SK-N-MC (cell line): ENCODE data around the gene CARMIL1.

ENCODE experiments used
- DNase-seq: peaks from one replicate; pipeline ENCODE4 v3.0.0-alpha.2; 2011; ENCODE audit warnings: low read depth, low spot score
- H3K27ac ChIP-seq: fragments of 200-600 bp; sonication (generic); 2 replicates; pipeline ENCODE4 v1.5.1; 2016; ENCODE audit warnings: mixed run types
- H3K36me3 ChIP-seq: fragments of 200-600 bp; sonication (generic); 2 replicates; pipeline ENCODE4 v1.6.1; 2017; ENCODE audit warnings: antibody characterized with exemption, low read length, mixed read lengths; ENCODE audit not compliant: insufficient read depth
- H3K4me3 ChIP-seq: fragments of 200-600 bp; sonication (generic); 2 replicates; pipeline ENCODE4 v1.5.1; 2016
- H3K9ac ChIP-seq: fragments of 200-600 bp; sonication (generic); 2 replicates; pipeline ENCODE4 v1.8.0; 2017; ENCODE audit warnings: mixed run types, mixed read lengths; ENCODE audit not compliant: insufficient read length
- H3K9me3 ChIP-seq: fragments of 200-600 bp; sonication (generic); 2 replicates; pipeline ENCODE4 v1.6.1; 2017; ENCODE audit warnings: low read depth, mild to moderate bottlenecking, antibody characterized with exemption, low read length, moderate library complexity, mixed read lengths
- EZH2 ChIP-seq: fragments of 200-600 bp; sonication (generic); IDR thresholded peaks from one replicate; pipeline ENCODE4 v1.6.1; 2017; ENCODE audit warnings: antibody characterized with exemption
- FOXP2 ChIP-seq: optimal IDR thresholded peaks from 2 replicates; pipeline ENCODE3; 2011; ENCODE audit warnings: mild to moderate bottlenecking, moderate library complexity; ENCODE audit not compliant: insufficient read depth; ENCODE audit errors: extremely low read length, control extremely low read depth
- POLR2AphosphoS5 ChIP-seq: IDR thresholded peaks from 2 replicates; pipeline ENCODE4 v1.6.1; 2012; ENCODE audit warnings: mild to moderate bottlenecking, low read depth, low read length, borderline replicate concordance

Gene CARMIL1

DNA sequence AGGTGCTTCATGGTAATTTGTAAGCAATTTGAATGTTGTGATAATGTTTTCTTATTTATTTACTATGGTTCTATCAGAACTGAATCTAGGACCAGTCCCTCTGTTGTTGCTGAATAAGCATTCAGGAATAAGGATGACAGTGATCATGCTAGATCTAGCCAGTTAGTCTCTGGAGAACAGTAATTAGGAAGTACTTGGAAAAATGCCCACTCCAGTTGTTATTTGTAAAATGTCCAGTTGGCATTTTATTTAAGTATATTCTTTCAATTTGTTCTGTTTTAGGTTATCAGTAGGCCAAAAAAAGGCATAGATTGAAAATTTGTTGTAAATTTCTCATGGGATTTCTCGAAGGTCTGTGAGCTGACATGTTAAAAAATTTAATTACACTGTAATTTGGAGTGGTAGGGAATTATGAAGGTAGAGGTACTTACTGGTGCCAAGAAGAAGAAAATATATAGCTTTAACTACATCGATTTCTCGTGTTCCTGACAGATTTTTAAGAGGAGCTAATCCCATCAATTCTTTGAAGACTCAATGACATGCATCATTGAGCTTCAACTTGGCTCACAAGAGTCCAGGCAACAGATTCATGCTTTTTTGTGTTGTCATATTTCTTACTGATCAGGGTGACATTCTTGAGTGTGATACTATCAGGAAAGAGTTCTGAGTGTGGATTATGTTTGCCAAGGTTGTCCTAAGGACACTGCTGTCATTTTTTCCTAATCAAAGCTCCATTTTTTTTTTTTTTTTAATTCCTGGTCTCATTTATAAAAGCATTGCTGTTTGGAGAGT lies 177.3 kb downstream of the CARMIL1 start:
- no peak for DNase-seq
- H3K27ac ChIP-seq, result no peak overlapping the region
- TF ChIP-seq POLR2AphosphoS5 (no peak), FOXP2 (no peak), EZH2 (no peak)
- no peak overlapping the region for H3K4me3 ChIP-seq
- no peak overlapping the region for H3K9ac ChIP-seq
- H3K36me3 ChIP-seq, result no peaks in the 10 kb centered on the region
- no peaks in the 10 kb centered on the region for H3K9me3 ChIP-seq

DNA sequence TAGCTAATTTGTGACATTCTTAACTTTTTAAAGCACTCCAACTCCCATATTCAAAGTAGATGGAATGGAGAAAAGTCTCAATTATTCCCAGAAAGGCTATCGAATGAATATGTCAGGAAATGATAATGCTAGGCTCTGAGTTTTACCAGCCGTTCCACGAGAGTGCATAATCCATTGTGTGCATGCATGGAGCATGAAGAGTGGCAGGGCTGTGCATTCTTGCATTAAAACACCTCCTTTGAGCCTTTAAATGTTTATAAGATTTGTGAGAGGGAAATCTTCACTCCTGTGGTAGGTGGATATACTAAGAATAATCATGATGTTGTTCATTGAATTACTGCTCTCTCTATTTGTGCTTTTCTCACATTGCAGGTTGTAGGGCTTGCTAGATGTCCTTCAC lies 178.3 kb downstream of the CARMIL1 start:
- no peak for DNase-seq
- Histone ChIP-seq H3K9me3 (no peaks in the 10 kb centered on the region), H3K27ac (no peak overlapping the region), H3K9ac (no peak overlapping the region), H3K4me3 (no peak overlapping the region), H3K36me3 (no peaks in the 10 kb centered on the region)
- TF ChIP-seq EZH2 (no peak), POLR2AphosphoS5 (no peak)

DNA sequence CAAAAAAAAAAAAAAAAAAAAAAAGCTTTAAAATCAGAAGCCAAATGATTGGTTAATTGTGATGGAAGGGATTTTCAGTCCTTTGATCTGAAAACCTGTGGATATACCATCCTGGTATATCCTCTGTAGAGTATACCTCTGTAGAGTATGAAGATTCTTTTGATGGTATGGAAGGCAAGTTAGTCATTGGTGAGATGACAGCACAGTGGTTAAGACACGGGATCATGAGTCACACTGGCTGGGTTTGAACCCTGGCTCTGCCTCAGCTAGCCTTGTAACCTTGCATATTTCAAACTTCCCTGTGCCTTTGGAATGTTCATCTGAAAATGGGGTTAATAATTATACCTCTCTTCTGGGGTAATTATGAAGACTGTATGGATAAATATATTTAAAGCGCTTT lies 179.3 kb downstream of the CARMIL1 start:
- Histone ChIP-seq H3K36me3 (no peaks in the 10 kb centered on the region), H3K4me3 (no peak overlapping the region), H3K9ac (no peak overlapping the region), H3K9me3 (no peaks in the 10 kb centered on the region), H3K27ac (no peak overlapping the region)
- DNase-seq, result no peak
- TF ChIP-seq EZH2 (no peak), POLR2AphosphoS5 (no peak)

DNA sequence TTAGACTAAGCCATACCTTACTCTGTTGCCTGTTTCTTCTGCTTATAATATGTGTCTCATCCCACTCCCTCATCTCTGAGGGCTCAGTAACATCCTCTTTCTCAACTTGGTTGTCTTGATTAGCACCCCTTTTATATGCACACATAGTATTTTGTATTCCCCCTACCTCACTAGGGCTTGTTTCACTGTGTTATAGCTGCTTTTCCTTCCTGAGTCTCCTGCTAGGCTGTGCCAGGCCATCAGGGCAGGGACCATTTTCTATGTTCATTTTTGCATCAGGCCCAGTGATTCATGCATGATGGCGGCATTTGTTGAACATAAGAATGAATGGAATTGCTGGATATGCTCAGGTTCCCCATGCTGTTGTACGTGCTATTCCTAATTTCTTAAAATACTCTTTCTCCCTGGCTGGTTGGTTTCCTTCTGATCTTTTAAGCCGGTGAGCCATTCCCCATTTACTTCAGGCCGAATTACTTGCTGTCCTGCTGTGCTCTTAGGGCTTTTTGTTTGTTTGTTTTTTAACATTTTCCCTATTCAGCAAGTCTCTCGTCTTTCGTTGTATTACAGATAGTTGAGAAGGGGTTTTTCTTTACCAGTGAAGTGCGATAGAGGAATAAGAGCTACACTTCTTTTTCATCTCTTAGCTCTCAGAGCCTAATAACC lies 183.2 kb downstream of the CARMIL1 start:
- no peak overlapping the region for H3K4me3 ChIP-seq
- no peaks in the 10 kb centered on the region for H3K36me3 ChIP-seq
- H3K27ac ChIP-seq, result no peak overlapping the region
- no peaks in the 10 kb centered on the region for H3K9me3 ChIP-seq
- H3K9ac ChIP-seq, result no peak overlapping the region
- TF ChIP-seq FOXP2, result no peak
- TF ChIP-seq POLR2AphosphoS5, result no peak
- TF ChIP-seq EZH2, result no peak
- no peak for DNase-seq

DNA sequence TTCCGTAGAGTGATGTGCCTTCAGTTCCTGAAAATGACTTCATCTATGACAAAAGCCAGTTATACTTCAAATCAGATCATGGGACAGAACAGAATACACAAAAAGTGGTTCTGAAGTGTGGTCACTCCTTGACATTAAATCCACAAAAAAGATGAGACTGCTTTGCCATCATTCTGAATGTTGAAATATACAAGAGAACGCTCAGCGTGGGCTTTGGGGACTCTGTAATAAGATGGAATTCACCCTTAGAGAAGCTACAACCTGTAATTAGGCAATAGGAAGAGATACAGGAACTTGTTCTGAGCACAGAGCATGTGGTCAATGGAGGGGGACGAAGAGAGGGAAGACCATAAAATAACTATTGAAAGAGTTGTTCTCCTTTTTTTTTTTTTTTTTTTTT lies 184.3 kb downstream of the CARMIL1 start:
- Histone ChIP-seq H3K27ac (no peak overlapping the region), H3K9ac (no peak overlapping the region), H3K4me3 (no peak overlapping the region), H3K9me3 (no peaks in the 10 kb centered on the region), H3K36me3 (no peaks in the 10 kb centered on the region)
- TF ChIP-seq EZH2 (no peak), POLR2AphosphoS5 (no peak), FOXP2 (no peak)
- no peak for DNase-seq

DNA sequence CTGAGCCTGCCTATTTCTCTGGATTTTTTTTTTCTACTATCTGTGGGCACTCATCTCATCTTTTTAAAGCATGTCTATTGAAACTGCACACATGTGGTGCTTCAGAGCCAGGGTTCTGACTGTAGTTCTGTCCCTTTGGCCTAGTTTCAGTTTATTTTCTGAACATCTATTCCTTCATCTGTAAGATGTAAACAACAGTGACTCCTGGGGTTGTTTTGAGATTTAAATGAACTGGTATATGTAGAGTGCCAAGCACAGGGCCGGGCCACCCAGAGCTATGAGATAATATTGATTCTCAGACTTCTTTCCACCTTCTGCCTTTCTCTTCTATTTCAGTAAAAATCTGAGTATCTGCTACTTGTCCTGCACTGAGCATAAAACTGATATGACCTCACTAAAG lies 185.1 kb downstream of the CARMIL1 start:
- H3K36me3 ChIP-seq, result no peaks in the 10 kb centered on the region
- no peaks in the 10 kb centered on the region for H3K9me3 ChIP-seq
- no peak overlapping the region for H3K27ac ChIP-seq
- no peak for DNase-seq
- H3K9ac ChIP-seq, result no peak overlapping the region
- TF ChIP-seq FOXP2, result no peak
- TF ChIP-seq EZH2, result no peak
- H3K4me3 ChIP-seq, result no peak overlapping the region

DNA sequence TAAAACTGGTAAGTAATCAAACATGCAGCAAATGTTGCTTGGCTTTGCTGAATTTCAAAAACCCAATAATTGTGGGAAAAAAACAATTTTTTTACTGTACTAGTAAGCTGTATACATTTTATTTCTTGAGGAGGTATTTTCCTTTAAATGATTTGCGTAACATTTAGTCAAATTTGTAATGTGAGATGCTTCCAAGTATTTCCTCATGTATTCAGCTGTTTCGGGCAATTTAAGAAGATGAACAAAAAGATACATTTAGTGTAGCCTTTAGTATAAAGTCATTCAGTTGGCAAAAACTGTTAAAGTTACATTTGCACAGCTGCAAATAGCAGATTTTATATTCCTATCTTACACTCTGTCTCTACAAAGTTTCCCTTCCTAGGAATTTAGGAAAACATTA lies 186.8 kb downstream of the CARMIL1 start:
- Histone ChIP-seq H3K36me3 (no peaks in the 10 kb centered on the region), H3K9ac (no peak overlapping the region), H3K27ac (no peak overlapping the region), H3K9me3 (no peaks in the 10 kb centered on the region), H3K4me3 (no peak overlapping the region)
- TF ChIP-seq EZH2 (no peak), FOXP2 (no peak), POLR2AphosphoS5 (no peak)
- DNase-seq, result no peak

DNA sequence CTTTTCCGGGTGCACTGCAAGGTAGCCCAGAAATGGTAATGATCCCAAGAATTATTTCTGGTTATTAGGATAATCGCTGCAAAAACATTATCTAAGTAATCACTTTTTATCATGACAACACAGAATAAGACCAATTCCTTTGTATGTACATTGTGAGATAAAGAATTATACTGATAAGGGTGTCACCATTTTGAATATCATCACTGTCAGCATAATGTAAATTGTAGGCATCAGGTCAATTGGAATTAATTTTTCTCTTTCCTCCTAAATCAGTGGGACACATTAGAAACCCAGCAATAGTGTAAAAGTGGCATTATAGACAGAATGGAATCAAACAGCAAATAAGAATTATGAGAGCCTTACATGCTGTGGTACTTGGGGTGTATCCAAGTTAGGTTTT lies 189.7 kb downstream of the CARMIL1 start:
- no peak for DNase-seq
- H3K9me3 ChIP-seq, result no peaks in the 10 kb centered on the region
- no peak overlapping the region for H3K27ac ChIP-seq
- no peak overlapping the region for H3K4me3 ChIP-seq
- H3K9ac ChIP-seq, result no peak overlapping the region
- TF ChIP-seq POLR2AphosphoS5 (no peak), EZH2 (no peak), FOXP2 (no peak)
- H3K36me3 ChIP-seq, result no peaks in the 10 kb centered on the region
